HG02798 (cell line): Measurements from ENCODE around the gene FNDC11.
A peak's percentile ranks its signal among the peaks of the same experiment; 100 is the strongest.
"Not testable (repeated sequence)": the region's sequence is repeated elsewhere in the genome, so short reads cannot be mapped to it uniquely, and the experiment has no call there.

Experiments
- ATAC-seq: cut with Tn5 transposase; IDR thresholded peaks from one replicate; pipeline ENCODE4 v1.9.1; 2021; ENCODE audit warnings: mild to moderate bottlenecking; ENCODE audit not compliant: unreplicated experiment, poor library complexity

FNDC11 gene

GRCh38 chr20:63565021-63565698 is 11.2 kb downstream of the FNDC11 start:
- ATAC-seq, result no peak

- ATAC-seq, result no peak
Observed at GRCh38 chr20:63565699-63566335, 11.9 kb downstream of the FNDC11 start.

GRCh38 chr20:63566395-63567135 is 12.6 kb downstream of the FNDC11 start:
- ATAC-seq, result no peak

- ATAC-seq, result no peak
Observed at GRCh38 chr20:63567136-63567385, 13.1 kb downstream of the FNDC11 start.

GRCh38 chr20:63567386-63568169 is 13.6 kb downstream of the FNDC11 start:
- ATAC-seq, result peak; percentile 58

GRCh38 chr20:63568170-63568981 is 14.4 kb downstream of the FNDC11 start:
- ATAC-seq, result peak; percentile 7

- ATAC-seq, result no peak
Observed at GRCh38 chr20:63568986-63569949, 15.3 kb downstream of the FNDC11 start.

GRCh38 chr20:63570281-63571086 is 16.5 kb downstream of the FNDC11 start:
- ATAC-seq, result no peak

- ATAC-seq, result not testable (repeated sequence)
Observed at GRCh38 chr20:63571087-63571478, 17.1 kb downstream of the FNDC11 start.

- ATAC-seq, result no peak
Observed at GRCh38 chr20:63572071-63572787, 18.3 kb downstream of the FNDC11 start.

GRCh38 chr20:63572788-63573646 is 19.1 kb downstream of the FNDC11 start:
- no peak for ATAC-seq

GRCh38 chr20:63573647-63574131 is 19.7 kb downstream of the FNDC11 start:
- no peak for ATAC-seq

- no peak for ATAC-seq
Observed at GRCh38 chr20:63574156-63574828, 20.3 kb downstream of the FNDC11 start, which contains the start of gene HELZ2. TSS of gene HELZ2 (minus strand) at chr20:63574239. CDS start at chr20:63572385, 1,854 bp downstream.

- ATAC-seq, result no peak
Observed at GRCh38 chr20:63574829-63575743, 21.1 kb downstream of the FNDC11 start.

- ATAC-seq, result no peak
Observed at GRCh38 chr20:63576311-63576710, 22.4 kb downstream of the FNDC11 start.
